HepG2 (cell line): ENCODE measurements around the gene TMEM267. TPM values are rescaled to one million over a fixed set of nuclear protein-coding genes. Genes with fewer than 3 reads are reported as not detected.

Experiments
- CEBPG ChIP-seq: IDR thresholded peaks from 2 replicates; pipeline ENCODE4 v1.6.1; 2016
- CREM ChIP-seq, 2 experiments: sonication (generic) in 1 of 2; formaldehyde crosslinking in 1 of 2; IDR thresholded peaks; 2 replicates each; pipeline versions ENCODE4 v1.4.0 to v1.6.1; 2016 to 2020; ENCODE audit warnings: antibody characterized with exemption in 1 of 2, mild to moderate bottlenecking in 1 of 2, missing genetic modification reagents in 1 of 2
- DZIP1 ChIP-seq: sonication (generic); formaldehyde crosslinking; IDR thresholded peaks from 2 replicates; pipeline ENCODE4 v1.5.0; 2020; ENCODE audit warnings: mild to moderate bottlenecking, missing genetic modification reagents
- ETV5 ChIP-seq: IDR thresholded peaks from 2 replicates; pipeline ENCODE4 v1.6.1; 2018; ENCODE audit warnings: missing biosample characterization, missing genetic modification reagents, inconsistent platforms, borderline replicate concordance
- HNF4A ChIP-seq: sonication (generic); formaldehyde crosslinking; IDR thresholded peaks from 2 replicates; pipeline ENCODE4 v1.4.0; 2020; ENCODE audit warnings: missing genetic modification reagents
- HNF4G ChIP-seq, 2 experiments: sonication (generic) in 1 of 2; formaldehyde crosslinking in 1 of 2; IDR thresholded peaks; 2 replicates each; pipeline versions ENCODE4 v1.4.0 to v1.6.1; 2011 to 2020; ENCODE audit warnings: borderline replicate concordance in 2 of 2, low read depth in 2 of 2, mild to moderate bottlenecking in 2 of 2, low read length in 1 of 2, missing genetic modification reagents in 1 of 2, moderate library complexity in 1 of 2
- KLF12 ChIP-seq: sonication (generic); formaldehyde crosslinking; IDR thresholded peaks from 2 replicates; pipeline ENCODE4 v1.4.0; 2020; ENCODE audit warnings: missing genetic modification reagents, borderline replicate concordance
- NRL ChIP-seq: sonication (generic); formaldehyde crosslinking; IDR thresholded peaks from 2 replicates; pipeline ENCODE4 v1.5.0; 2020; ENCODE audit warnings: missing genetic modification reagents, mild to moderate bottlenecking, moderate library complexity, borderline replicate concordance
- RBAK ChIP-seq: sonication (generic); formaldehyde crosslinking; IDR thresholded peaks from 2 replicates; pipeline ENCODE4 v1.5.1; 2020; ENCODE audit warnings: mild to moderate bottlenecking, missing genetic modification reagents
- TMF1 ChIP-seq: sonication (generic); formaldehyde crosslinking; IDR thresholded peaks from 2 replicates; pipeline ENCODE4 v1.8.1; 2022; ENCODE audit warnings: low read depth, missing genetic modification reagents
- ZBTB14 ChIP-seq: sonication (generic); formaldehyde crosslinking; IDR thresholded peaks from 2 replicates; pipeline ENCODE4 v1.4.0; 2020; ENCODE audit warnings: missing genetic modification reagents
- ZNF512B ChIP-seq: sonication (generic); formaldehyde crosslinking; IDR thresholded peaks from 2 replicates; pipeline ENCODE4 v1.5.1; 2020; ENCODE audit warnings: missing genetic modification reagents, mild to moderate bottlenecking, borderline replicate concordance
- ZNF513 ChIP-seq: sonication (generic); formaldehyde crosslinking; conservative IDR thresholded peaks from 2 replicates; pipeline ENCODE4 v1.5.0; 2020; ENCODE audit warnings: missing genetic modification reagents
- ZNF574 ChIP-seq: sonication (generic); formaldehyde crosslinking; IDR thresholded peaks from 2 replicates; pipeline ENCODE4 v1.4.0; 2020; ENCODE audit warnings: missing genetic modification reagents
- ZNF580 ChIP-seq: IDR thresholded peaks from 2 replicates; pipeline ENCODE4 v1.6.1; 2016; ENCODE audit warnings: low read depth, borderline replicate concordance
- polyA plus RNA-seq, 8 experiments: library from polyadenylated mRNA; depleted of rRNA in 3 of 8; stranded (reverse) in 7 of 8; unstranded in 1 of 8; fragments of >200 nt; fragmentation: Illumina TruSeq in 4 of 8; extraction: Trizol in 4 of 8; gene quantifications; 2 replicates each; pipeline versions ENCODE4 v1.2.1 to v1.2.3, GENCODE V29; 2011 to 2016; ENCODE audit warnings: low read depth in 4 of 8, missing spikeins in 1 of 8, mixed read lengths in 1 of 8; ENCODE audit not compliant: insufficient read depth in 1 of 8
- total RNA-seq, 5 experiments: library from RNA; depleted of rRNA; stranded (reverse); fragments of >200 nt; fragmentation: Illumina TruSeq; extraction: Trizol; gene quantifications; 2 replicates each; pipeline ENCODE4 v1.2.3, GENCODE V29; 2016; ENCODE audit warnings: low read depth in 1 of 5

TMEM267 gene
- total and polyA plus RNA-seq, 2 of the 13 experiments (the other 11 are each of a cell fraction or from before 2014, with no cell fraction given) = 8.9 to 12.6 TPM

GRCh38 chr5:43432486-43433375 is 50.9 kb downstream of the TMEM267 start (continued):
- peak; percentile 81; the same call in 1 of the 2 replicates for TF ChIP-seq ZNF580 (CRISPR knock-in tag)
- TF ChIP-seq TMF1 (CRISPR knock-in tag) = 0 out of 2 replicates have a peak, but pooled peaks have one; percentile 31
- TF ChIP-seq HNF4G (IDR thresholded peaks at IDR 0.05; ENCODE audit: borderline replicate concordance, low read depth, low read length) = peak; percentile 40; the same call in 1 of the 2 replicates
- TF ChIP-seq HNF4G (CRISPR knock-in tag; IDR thresholded peaks at IDR 0.05; ENCODE audit: borderline replicate concordance, low read depth) = no peak
- TF ChIP-seq KLF12 (CRISPR knock-in tag) = no peak
- no peak for TF ChIP-seq ZBTB14 (CRISPR knock-in tag)
- TF ChIP-seq ZNF513 (CRISPR knock-in tag) = no peak
- 0 out of 2 replicates have a peak, but pooled peaks have one; percentile 12 for TF ChIP-seq ZNF512B (CRISPR knock-in tag)
- no peak for TF ChIP-seq NRL (CRISPR knock-in tag)
- TF ChIP-seq HNF4A (CRISPR knock-in tag) = peak; percentile 83
- no peak for TF ChIP-seq RBAK (CRISPR knock-in tag)
- TF ChIP-seq DZIP1 (CRISPR knock-in tag) = no peak
- TF ChIP-seq ETV5 (CRISPR knock-in tag) = peak; percentile 91
- peak; percentile 80 for TF ChIP-seq CREM (IDR thresholded peaks at IDR 0.05)
- TF ChIP-seq CREM (CRISPR knock-in tag; IDR thresholded peaks at IDR 0.05) = no peak
- TF ChIP-seq CEBPG (CRISPR knock-in tag) = peak; percentile 100
- TF ChIP-seq ZNF574 = peak; percentile 91
